K562 (cell line): Measurements from ENCODE around the gene TSTD1. TPM values are rescaled to one million over a fixed set of nuclear protein-coding genes. Genes with fewer than 3 reads are reported as not detected.

ENCODE experiments used
- ATAC-seq: fragments of 200-7000 bp; cut with Tn5 transposase; 3 replicates; pipeline ENCODE4 v1.9.1; 2020; ENCODE audit warnings: moderate library complexity
- BruUV-seq: library from RNA; stranded (reverse); fragments of 400-500 nt; replicated peaks from 2 replicates; lab custom pipeline; 2021; lab: Mats Ljungman, UMichigan
- CTCF ChIA-PET: fragments of 300-600 bp; formaldehyde crosslinking; extraction: SDS; loops from one replicate; lab custom pipeline; 2021; ENCODE audit warnings: low intra/inter-chr PET ratio; lab: Yijun Ruan, JAX
- POLR2A ChIA-PET: fragments of 300-600, 350-650 bp; sonication (Branson Sonifier 250); formaldehyde crosslinking; extraction: SDS; loops from one replicate; lab custom pipeline; 2021; ENCODE audit warnings: antibody characterized with exemption, inconsistent platforms; lab: Yijun Ruan, JAX
- DNase-seq, 4 experiments: peaks; one replicate each; pipeline versions ENCODE4 v3.0.0 to v3.0.0-alpha.2; 2011 to 2018; ENCODE audit warnings: low spot score in 3 of 4, mixed read lengths in 3 of 4; ENCODE audit errors: extremely low read depth in 1 of 4
- FAIRE-seq: peaks from 2 replicates; lab custom pipeline; 2011; peaks lifted over from hg19 to GRCh38; lab: Jason Lieb, UNC
- H2AFZ ChIP-seq: 2 replicates; pipeline ENCODE4 v1.6.0; 2011; ENCODE audit warnings: low read depth, low read length, control low read depth, inconsistent platforms
- H3K27ac ChIP-seq: fragments of 200-600 bp; 3 replicates; pipeline ENCODE4 v1.8.0; 2011; ENCODE audit warnings: low read depth, mild to moderate bottlenecking, control low read depth, inconsistent platforms, low read length, moderate library complexity, mixed read lengths; ENCODE audit errors: extremely low read depth
- H3K27me3 ChIP-seq, 2 experiments: fragments of 300-600 bp in 1 of 2; 2 replicates in 1 of 2; 3 replicates in 1 of 2; pipeline versions ENCODE4 v1.6.0 to v1.8.0; 2011; ENCODE audit warnings: inconsistent platforms in 2 of 2, low read length in 2 of 2, mild to moderate bottlenecking in 1 of 2, mixed read lengths in 1 of 2, moderate library complexity in 1 of 2; ENCODE audit not compliant: control insufficient read depth in 2 of 2, insufficient read depth in 2 of 2
- H3K36me3 ChIP-seq: fragments of 300-600 bp; 3 replicates; pipeline ENCODE4 v1.8.0; 2011; ENCODE audit warnings: mild to moderate bottlenecking, low read length, inconsistent platforms; ENCODE audit not compliant: control insufficient read depth, insufficient read depth
- H3K4me1 ChIP-seq, 2 experiments: fragments of 200-600 bp in 1 of 2; replicated peaks in 1 of 2; 2 replicates in 1 of 2; 3 replicates in 1 of 2; pipeline versions ENCODE4 v1.5.1 to v1.8.0; 2011; ENCODE audit warnings: inconsistent platforms in 2 of 2, low read length in 2 of 2, mild to moderate bottlenecking in 1 of 2, mixed read lengths in 1 of 2, moderate library complexity in 1 of 2; ENCODE audit not compliant: control insufficient read depth in 2 of 2, insufficient read depth in 2 of 2
- H3K4me2 ChIP-seq: 2 replicates; pipeline ENCODE4 v1.6.1; 2011; ENCODE audit warnings: low read length, control low read depth, inconsistent platforms, mixed read lengths; ENCODE audit not compliant: insufficient read depth
- H3K4me3 ChIP-seq: fragments of 200-600 bp; sonication (generic), shearing (Covaris generic); 2 replicates; pipeline ENCODE4 v1.5.1; 2016; ENCODE audit warnings: control low read depth, inconsistent platforms
- H3K79me2 ChIP-seq: fragments of 200-600 bp; 3 replicates; pipeline ENCODE4 v1.8.0; 2011; ENCODE audit warnings: low read length, inconsistent platforms; ENCODE audit not compliant: control insufficient read depth, insufficient read depth
- H3K9ac ChIP-seq, 2 experiments: 2 replicates each; pipeline versions ENCODE4 v1.6.0 to v1.6.1; 2011; ENCODE audit warnings: low read depth in 2 of 2, low read length in 2 of 2, control low read depth in 1 of 2, inconsistent platforms in 1 of 2, mild to moderate bottlenecking in 1 of 2, mixed read lengths in 1 of 2; ENCODE audit not compliant: insufficient read depth in 1 of 2
- H3K9me1 ChIP-seq: one replicate; pipeline ENCODE4 v1.6.0; 2011; ENCODE audit warnings: inconsistent platforms, mild to moderate bottlenecking, low read length, moderate library complexity; ENCODE audit not compliant: control insufficient read depth, insufficient read depth
- H3K9me3 ChIP-seq: replicated peaks from 2 replicates; pipeline ENCODE4 v1.5.1; 2011; ENCODE audit warnings: low read depth, low read length, inconsistent platforms; ENCODE audit not compliant: control insufficient read depth, insufficient read depth
- H4K20me1 ChIP-seq: replicated peaks from 2 replicates; pipeline ENCODE4 v1.6.1; 2011; ENCODE audit warnings: low read length, inconsistent platforms, mixed read lengths; ENCODE audit not compliant: control insufficient read depth, insufficient read depth
- ARID3B ChIP-seq: fragments of 250-450 bp; sonication (Bioruptor Pico); IDR thresholded peaks from 2 replicates; pipeline ENCODE4 v1.4.0; 2020; ENCODE audit warnings: borderline replicate concordance
- FOXK2 ChIP-seq, 2 experiments: fragments of 450-650 bp; IDR thresholded peaks in 1 of 2; conservative IDR thresholded peaks in 1 of 2; 2 replicates each; pipeline ENCODE4 v1.6.1; 2016; ENCODE audit warnings: low read depth in 2 of 2, mild to moderate bottlenecking in 1 of 2
- MEIS2 ChIP-seq: fragments of 450-650 bp; IDR thresholded peaks from 2 replicates; pipeline ENCODE4 v1.6.1; 2014; ENCODE audit warnings: mild to moderate bottlenecking; ENCODE audit not compliant: partially characterized antibody
- PBX2 ChIP-seq, 2 experiments: IDR thresholded peaks in 1 of 2; conservative IDR thresholded peaks in 1 of 2; 2 replicates each; pipeline ENCODE4 v1.6.1; 2016; ENCODE audit warnings: low read depth in 2 of 2, mild to moderate bottlenecking in 1 of 2, missing compliant biosample characterization in 1 of 2, missing genetic modification characterization in 1 of 2, moderate library complexity in 1 of 2
- WGBS: fragments of 100-300 bp; shearing (Covaris generic); methylation state at CpG from one replicate; pipeline ENCODE4 v1.1.6; 2016; ENCODE audit warnings: low coverage, mixed read lengths; ENCODE audit not compliant: insufficient coverage; ENCODE audit errors: missing lambda C conversion rate; 5-methylcytosine and 5-hydroxymethylcytosine counted together
- in situ Hi-C: fragments of 300-500 bp; cut with MboI; formaldehyde crosslinking; loops from 4 replicates; pipeline ENCODE4 v1.15.0; 2018; ENCODE audit warnings: inconsistent platforms, mixed read lengths
- intact Hi-C: fragments of 100-400 bp; cut with micrococcal nuclease; formaldehyde crosslinking; loops from 2 replicates; pipeline ENCODE4 v1.14.2; 2022
- polyA plus RNA-seq, 8 experiments: library from polyadenylated mRNA; depleted of rRNA in 4 of 8; stranded (reverse) in 5 of 8; unstranded in 3 of 8; fragments of >200 nt; fragmentation: Nextera tagmentation in 2 of 8; fragmentation: Illumina TruSeq in 1 of 8; extraction: Ambion mirVana in 2 of 8; extraction: Trizol in 1 of 8; gene quantifications; 2 replicates each; pipeline versions ENCODE4 v1.2.1 to v1.2.3, GENCODE V29; 2011 to 2014; ENCODE audit warnings: inconsistent platforms in 1 of 8, missing spikeins in 1 of 8
- total RNA-seq, 7 experiments: library from RNA; depleted of rRNA in 6 of 7; stranded (reverse); fragments of >200 nt in 6 of 7; fragmentation: Illumina TruSeq in 2 of 7; extraction: Trizol in 2 of 7; gene quantifications; 2 replicates each; pipeline versions ENCODE4 v1.2.1 to v1.2.3, GENCODE V29; 2011 to 2021; ENCODE audit warnings: low replicate concordance in 1 of 7

TSTD1 gene
- total and polyA plus RNA-seq, 9 of the 15 experiments (the other 6 are each of a cell fraction or from before 2014, with no cell fraction given) = 0.23 to 0.53 TPM; not detected in 7

GRCh38 chr1:161080441-161081405, 42.0 kb upstream of the TSTD1 start:
- Histone ChIP-seq H3K27ac (no peak overlapping the region), H3K9ac (no peak overlapping the region), H3K9me1 (no peaks in the 10 kb centered on the region), H2AFZ (no peak overlapping the region), H3K4me1 (peaks cover 17 to 18% of the 10 kb centered on the region in 2 experiments; a peak in 4 of 5 replicates), H3K4me2 (no peak overlapping the region), H3K36me3 (no peaks in the 10 kb centered on the region), H3K4me3 (no peak overlapping the region), H3K9me3 (no peaks in the 10 kb centered on the region), H3K27me3 (no peaks in the 10 kb centered on the region), H4K20me1 (no peaks in the 10 kb centered on the region), H3K79me2 (no peaks in the 10 kb centered on the region)
- TF ChIP-seq FOXK2 (conservative IDR thresholded peaks at IDR 0.05 in 1 of 2, IDR thresholded peaks at IDR 0.05 in 1 of 2; ENCODE audit: low read depth in 2 of 2) (no peak), PBX2 (CRISPR knock-in tag; IDR thresholded peaks at IDR 0.05; ENCODE audit: low read depth) (no peak), PBX2 (tag; conservative IDR thresholded peaks at IDR 0.05; ENCODE audit: low read depth) (0 out of 2 replicates have a peak, but pooled peaks have one; percentile 30), MEIS2 (peak; percentile 65), ARID3B (no peak)
- WGBS = 25% methylated on average over 5 of the region's 5 CpGs
- FAIRE-seq = no peak
- ATAC-seq = no peak
- ChIA-PET POLR2A (interaction anchor here (0.6 to 2.1 kb wide), 2 partner anchors 34 to 233 kb away, joined by 3 to 5 read pairs; partner anchors contain the start of gene USF1), CTCF (no interaction called here)
- in situ Hi-C loops = loop anchor here (25.0 kb wide), 1 partner anchor 243 kb away; no protein-coding TSS in a partner anchor
- no TSS peak for BruUV-seq
- DNase-seq = no peak
- intact Hi-C loops = no loop called here
